Measurements from ENCODE around the gene ZNF526. TPM values are rescaled to one million over a fixed set of nuclear protein-coding genes. Genes with fewer than 3 reads are reported as not detected.

The ZNF526 gene
- total and polyA plus RNA-seq, 4 donors: 1.7 to 8.8 (median 3.8) TPM

GRCh38 chr19:42176990-42177685 lies 43.0 kb upstream of the ZNF526 start:
- whole genome bisulfite sequencing: 2% methylated on average over 66 of the region's 66 CpGs
- no peak overlapping the region for H3K27ac ChIP-seq (ENCODE audit: low read depth in 1 of 2, low read length in 2 of 2)
- peak overlapping the region in 1 of 3 donors; percentile 42 for H3K4me3 ChIP-seq (ENCODE audit: low read depth in 1 of 3, low read length in 3 of 3)
- TF ChIP-seq EGR1 (IDR thresholded peaks at IDR 0.05; ENCODE audit: low read depth in 2 of 2): no peak
- DNase-seq (ENCODE audit: low spot score): no peak
- H3K9me3 ChIP-seq (ENCODE audit: control insufficient read depth in 4 of 4, low read length in 3 of 4): no peaks in the 10 kb centered on the region
- H3K9ac ChIP-seq (ENCODE audit: low read depth in 1 of 2, low read length in 2 of 2): no peak overlapping the region
- no peaks in the 10 kb centered on the region for H3K36me3 ChIP-seq (ENCODE audit: control insufficient read depth in 4 of 4, insufficient read depth in 3 of 4, low read depth in 1 of 4, low read length in 3 of 4)
- H3K27me3 ChIP-seq (ENCODE audit: control insufficient read depth in 4 of 4, insufficient read depth in 4 of 4, low read length in 3 of 4): peaks cover 0 to 19% (median 9%) of the 10 kb centered on the region in 4 donors
- peaks cover 2 to 8% (median 5%) of the 10 kb centered on the region in 4 donors for H3K4me1 ChIP-seq (ENCODE audit: control insufficient read depth in 4 of 4, insufficient read depth in 4 of 4, low read length in 3 of 4)

GRCh38 chr19:42177686-42178019 lies 42.5 kb upstream of the ZNF526 start:
- Histone ChIP-seq H3K9me3 (ENCODE audit: control insufficient read depth in 4 of 4, low read length in 3 of 4) (no peaks in the 10 kb centered on the region), H3K36me3 (ENCODE audit: control insufficient read depth in 4 of 4, insufficient read depth in 3 of 4, low read depth in 1 of 4, low read length in 3 of 4) (no peaks in the 10 kb centered on the region), H3K27me3 (ENCODE audit: control insufficient read depth in 4 of 4, insufficient read depth in 4 of 4, low read length in 3 of 4) (peaks cover 0 to 19% (median 11%) of the 10 kb centered on the region in 4 donors), H3K9ac (ENCODE audit: low read depth in 1 of 2, low read length in 2 of 2) (no peak overlapping the region), H3K27ac (ENCODE audit: low read depth in 1 of 2, low read length in 2 of 2) (no peak overlapping the region), H3K4me3 (ENCODE audit: low read depth in 1 of 3, low read length in 3 of 3) (no peak overlapping the region), H3K4me1 (ENCODE audit: control insufficient read depth in 4 of 4, insufficient read depth in 4 of 4, low read length in 3 of 4) (peaks cover 2 to 8% (median 5%) of the 10 kb centered on the region in 4 donors)
- no peak for TF ChIP-seq JUND (IDR thresholded peaks at IDR 0.05)
- no peak for TF ChIP-seq FOXA1 (IDR thresholded peaks at IDR 0.05)
- no peak for TF ChIP-seq TAF1 (conservative IDR thresholded peaks at IDR 0.05)
- TF ChIP-seq ATF3 (IDR thresholded peaks at IDR 0.05): no peak
- no peak for TF ChIP-seq SP1 (IDR thresholded peaks at IDR 0.05)
- no peak for TF ChIP-seq EGR1 (IDR thresholded peaks at IDR 0.05; ENCODE audit: low read depth in 2 of 2)
- TF ChIP-seq NR2F2 (IDR thresholded peaks at IDR 0.05): no peak
- no peak for TF ChIP-seq GABPA (IDR thresholded peaks at IDR 0.05 in 1 of 2, conservative IDR thresholded peaks at IDR 0.05 in 1 of 2)
- TF ChIP-seq, protein P1, sequence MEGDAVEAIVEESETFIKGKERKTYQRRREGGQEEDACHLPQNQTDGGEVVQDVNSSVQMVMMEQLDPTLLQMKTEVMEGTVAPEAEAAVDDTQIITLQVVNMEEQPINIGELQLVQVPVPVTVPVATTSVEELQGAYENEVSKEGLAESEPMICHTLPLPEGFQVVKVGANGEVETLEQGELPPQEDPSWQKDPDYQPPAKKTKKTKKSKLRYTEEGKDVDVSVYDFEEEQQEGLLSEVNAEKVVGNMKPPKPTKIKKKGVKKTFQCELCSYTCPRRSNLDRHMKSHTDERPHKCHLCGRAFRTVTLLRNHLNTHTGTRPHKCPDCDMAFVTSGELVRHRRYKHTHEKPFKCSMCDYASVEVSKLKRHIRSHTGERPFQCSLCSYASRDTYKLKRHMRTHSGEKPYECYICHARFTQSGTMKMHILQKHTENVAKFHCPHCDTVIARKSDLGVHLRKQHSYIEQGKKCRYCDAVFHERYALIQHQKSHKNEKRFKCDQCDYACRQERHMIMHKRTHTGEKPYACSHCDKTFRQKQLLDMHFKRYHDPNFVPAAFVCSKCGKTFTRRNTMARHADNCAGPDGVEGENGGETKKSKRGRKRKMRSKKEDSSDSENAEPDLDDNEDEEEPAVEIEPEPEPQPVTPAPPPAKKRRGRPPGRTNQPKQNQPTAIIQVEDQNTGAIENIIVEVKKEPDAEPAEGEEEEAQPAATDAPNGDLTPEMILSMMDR (IDR thresholded peaks at IDR 0.05; ENCODE audit: low read depth, low read length, missing input control): no peak
- no peak for TF ChIP-seq REST (IDR thresholded peaks at IDR 0.05)
- DNase-seq (ENCODE audit: low spot score): no peak
- WGBS: 25% methylated on average over 3 of the region's 3 CpGs
